NCI-H460 (cell line): ENCODE measurements around the gene MUC13. TPM values are rescaled to one million over a fixed set of nuclear protein-coding genes. Genes with fewer than 3 reads are reported as not detected.
"Not testable (repeated sequence)": the region's sequence is repeated elsewhere in the genome, so short reads cannot be mapped to it uniquely, and the experiment has no call there.

Source experiments
- DNase-seq: peaks from one replicate; pipeline ENCODE4 v3.0.0-alpha.2; 2016; ENCODE audit warnings: low read depth; ENCODE audit errors: extremely low read depth
- polyA plus RNA-seq: library from polyadenylated mRNA; depleted of rRNA; stranded (reverse); fragments of >200 nt; gene quantifications from 2 replicates; pipeline ENCODE4 v1.2.3, GENCODE V29; 2014; cell fraction: nucleus; rRNA removed
- total RNA-seq: library from RNA; depleted of rRNA; stranded (reverse); fragments of >200 nt; shearing (Covaris generic); gene quantifications from 2 replicates; pipeline ENCODE4 v1.2.3, GENCODE V29; 2014; rRNA removed

MUC13 gene
- total RNA-seq, result 0.10 and 0.26 TPM in 2 replicates
- 0.06 and 1.2 TPM in 2 replicates for polyA plus RNA-seq

- DNase-seq, result no peak
These were observed at the start of gene MUC13 for GRCh38 chr3:124934577-124934976. TSS of gene MUC13 (minus strand) at chr3:124934751. CDS start at chr3:124934712, 39 bp downstream.

GRCh38 chr3:124982855-124983254 is 48.3 kb upstream of the MUC13 start:
- no peak for DNase-seq

- no peak for DNase-seq
These were observed 46.9 kb upstream of the MUC13 start for GRCh38 chr3:124981472-124981871.

- DNase-seq, result no peak
These were observed 44.1 kb upstream of the MUC13 start for GRCh38 chr3:124978627-124979026.

GRCh38 chr3:124976383-124976782 is 41.8 kb upstream of the MUC13 start:
- no peak for DNase-seq

- no peak for DNase-seq
These were observed 40.1 kb upstream of the MUC13 start for GRCh38 chr3:124974691-124975090.

- DNase-seq, result no peak
These were observed 38.7 kb upstream of the MUC13 start for GRCh38 chr3:124973290-124973689.

GRCh38 chr3:124972457-124972856 is 37.9 kb upstream of the MUC13 start:
- no peak for DNase-seq

- DNase-seq, result no peak
These were observed 35.6 kb upstream of the MUC13 start for GRCh38 chr3:124969963-124970722.

- no peak for DNase-seq
These were observed 34.6 kb upstream of the MUC13 start for GRCh38 chr3:124969190-124969589.

- no peak for DNase-seq
These were observed 33.4 kb upstream of the MUC13 start for GRCh38 chr3:124967964-124968363.

GRCh38 chr3:124966521-124967445 is 32.2 kb upstream of the MUC13 start:
- DNase-seq, result no peak

GRCh38 chr3:124965413-124965812 is 30.9 kb upstream of the MUC13 start:
- DNase-seq, result no peak

- DNase-seq, result no peak
These were observed 29.8 kb upstream of the MUC13 start for GRCh38 chr3:124964387-124964786.

- DNase-seq, result no peak
These were observed 29.2 kb upstream of the MUC13 start for GRCh38 chr3:124963755-124964154.

- DNase-seq, result no peak
These were observed 27.9 kb upstream of the MUC13 start for GRCh38 chr3:124962403-124962940.

- DNase-seq, result no peak
These were observed 26.1 kb upstream of the MUC13 start for GRCh38 chr3:124960698-124961097.

- no peak for DNase-seq
These were observed 25.6 kb upstream of the MUC13 start for GRCh38 chr3:124960105-124960504.

- not testable (repeated sequence) for DNase-seq
These were observed 23.4 kb upstream of the MUC13 start for GRCh38 chr3:124957951-124958350.

GRCh38 chr3:124952282-124952855 is 17.8 kb upstream of the MUC13 start:
- no peak for DNase-seq
